ENCODE measurements around the gene COPG2. TPM values are rescaled to one million over a fixed set of nuclear protein-coding genes. Genes with fewer than 3 reads are reported as not detected.
"Not testable (repeated sequence)": the region's sequence is repeated elsewhere in the genome, so short reads cannot be mapped to it uniquely, and the experiment has no call there.

COPG2 gene, protein sequence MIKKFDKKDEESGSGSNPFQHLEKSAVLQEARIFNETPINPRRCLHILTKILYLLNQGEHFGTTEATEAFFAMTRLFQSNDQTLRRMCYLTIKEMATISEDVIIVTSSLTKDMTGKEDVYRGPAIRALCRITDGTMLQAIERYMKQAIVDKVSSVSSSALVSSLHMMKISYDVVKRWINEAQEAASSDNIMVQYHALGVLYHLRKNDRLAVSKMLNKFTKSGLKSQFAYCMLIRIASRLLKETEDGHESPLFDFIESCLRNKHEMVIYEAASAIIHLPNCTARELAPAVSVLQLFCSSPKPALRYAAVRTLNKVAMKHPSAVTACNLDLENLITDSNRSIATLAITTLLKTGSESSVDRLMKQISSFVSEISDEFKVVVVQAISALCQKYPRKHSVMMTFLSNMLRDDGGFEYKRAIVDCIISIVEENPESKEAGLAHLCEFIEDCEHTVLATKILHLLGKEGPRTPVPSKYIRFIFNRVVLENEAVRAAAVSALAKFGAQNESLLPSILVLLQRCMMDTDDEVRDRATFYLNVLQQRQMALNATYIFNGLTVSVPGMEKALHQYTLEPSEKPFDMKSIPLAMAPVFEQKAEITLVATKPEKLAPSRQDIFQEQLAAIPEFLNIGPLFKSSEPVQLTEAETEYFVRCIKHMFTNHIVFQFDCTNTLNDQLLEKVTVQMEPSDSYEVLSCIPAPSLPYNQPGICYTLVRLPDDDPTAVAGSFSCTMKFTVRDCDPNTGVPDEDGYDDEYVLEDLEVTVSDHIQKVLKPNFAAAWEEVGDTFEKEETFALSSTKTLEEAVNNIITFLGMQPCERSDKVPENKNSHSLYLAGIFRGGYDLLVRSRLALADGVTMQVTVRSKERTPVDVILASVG
- total RNA-seq, result 10 to 100 TPM; 27.5 to 27.8 TPM

DNA sequence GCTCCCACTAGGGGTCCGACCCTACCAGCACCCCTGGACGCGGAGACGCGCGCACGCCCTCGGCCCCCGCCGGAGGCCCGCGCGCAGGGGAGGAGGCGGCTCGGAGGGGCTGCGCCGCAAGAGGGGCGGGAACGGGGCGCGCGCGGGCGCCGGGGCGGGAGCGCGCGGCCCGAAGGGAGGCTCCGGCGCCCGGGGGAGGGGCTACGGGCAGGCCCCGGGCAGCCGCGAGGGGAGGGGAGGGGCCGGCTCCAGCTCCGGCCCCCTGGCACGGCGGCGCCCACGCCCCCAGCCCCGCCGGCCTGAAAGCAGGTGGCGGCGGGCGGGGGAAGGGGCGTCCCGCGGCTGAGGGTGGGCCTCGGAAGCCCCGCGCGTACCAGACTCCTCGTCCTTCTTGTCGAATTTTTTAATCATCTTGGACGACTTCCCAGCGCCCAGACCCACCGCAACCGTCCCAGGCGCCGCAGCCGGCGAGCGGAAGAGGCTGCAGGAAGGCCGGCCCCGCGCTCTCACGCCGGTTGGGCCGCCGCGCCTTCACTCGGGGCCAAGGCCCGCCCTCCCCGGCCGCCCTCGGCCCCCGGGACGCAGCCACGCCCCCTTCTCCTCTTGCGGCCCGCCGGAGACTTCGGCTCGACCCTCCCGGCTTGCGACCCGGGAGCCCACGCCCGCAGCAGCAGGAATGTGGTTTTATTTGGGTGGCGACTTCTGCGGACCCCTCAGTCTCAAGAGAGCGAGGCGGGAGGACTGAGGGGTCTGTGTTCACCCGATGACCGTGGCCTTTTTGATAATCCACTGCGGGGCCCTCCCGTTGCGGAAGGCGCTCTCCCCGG is at the start of gene COPG2:
Gene COPG2, minus strand, starts transcription at position 491 of the 827 bp plus-strand sequence. Its CDS starts 80 bp downstream, at position 411.
- peak within 1 kb of the TSS; percentile 88 to 94 for H3K4me3 Mint-ChIP-seq
- H3K9me3 Mint-ChIP-seq, result no peaks in the 10 kb centered on the region
- H3K27me3 Mint-ChIP-seq (ENCODE audit: low read depth), result peaks cover 14% of the 10 kb centered on the region
- DNase-seq (peak; percentile 89 to 90), ATAC-seq (replicated peaks in 1 of 2) (peak; percentile 96)
- no peaks in the 10 kb centered on the region for H3K36me3 Mint-ChIP-seq (ENCODE audit: insufficient read depth in 2 of 2)
- H3K27ac Mint-ChIP-seq, result peak within 1 kb of the TSS; percentile 83
- peaks cover 26% of the 10 kb centered on the region for H3K4me1 Mint-ChIP-seq (ENCODE audit: low read depth)

DNA sequence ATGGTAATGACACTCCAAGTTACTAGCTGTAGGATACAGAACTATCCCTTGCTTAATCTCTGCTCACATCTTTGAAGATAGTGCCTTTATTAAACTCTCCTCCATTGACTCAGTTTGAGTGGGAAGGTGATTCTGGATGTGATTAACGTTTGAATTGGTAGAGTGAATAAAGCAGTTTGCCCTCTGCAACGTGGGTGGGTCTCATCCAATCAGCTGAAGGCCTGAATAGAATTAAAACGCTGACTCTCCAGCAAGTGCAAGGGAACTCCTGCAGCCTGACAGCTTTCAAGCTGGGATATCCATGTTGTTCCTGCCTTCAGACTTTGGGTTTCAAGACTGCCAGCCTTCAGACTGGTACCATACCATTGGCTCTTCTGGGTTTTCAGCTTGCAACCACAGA is 43.9 kb upstream of the COPG2 start:
- DNase-seq, result no peak
- Mint-ChIP-seq H3K27ac (no peak overlapping the region), H3K36me3 (ENCODE audit: insufficient read depth in 2 of 2) (no peaks in the 10 kb centered on the region), H3K4me3 (no peak overlapping the region), H3K27me3 (ENCODE audit: low read depth) (peaks cover 19% of the 10 kb centered on the region), H3K9me3 (no peaks in the 10 kb centered on the region), H3K4me1 (ENCODE audit: low read depth) (no peaks in the 10 kb centered on the region)
- ATAC-seq (replicated peaks in 1 of 2), result no peak

DNA sequence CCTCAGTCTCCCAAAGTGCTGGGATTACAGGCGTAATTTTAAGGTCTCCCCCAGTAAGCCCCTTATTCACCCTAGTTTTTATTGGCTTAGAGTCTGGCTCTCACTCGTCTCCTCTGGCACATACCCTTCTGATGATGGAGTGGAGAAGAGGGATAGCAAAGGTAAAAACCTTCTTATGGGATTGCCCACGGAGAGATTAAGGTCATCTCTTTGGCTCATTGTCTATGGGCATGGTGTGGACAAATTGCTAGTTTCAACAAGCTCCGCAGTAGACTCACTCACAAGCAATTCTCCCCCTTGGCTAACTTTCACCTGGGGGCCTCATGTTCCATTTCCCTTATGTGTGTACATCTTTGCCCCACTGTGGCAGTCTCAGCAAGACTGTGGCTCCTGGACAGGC is 40.2 kb upstream of the COPG2 start:
- H3K4me1 Mint-ChIP-seq (ENCODE audit: low read depth), result no peaks in the 10 kb centered on the region
- DNase-seq, result no peak
- no peak for ATAC-seq (replicated peaks in 1 of 2)
- H3K36me3 Mint-ChIP-seq (ENCODE audit: insufficient read depth in 2 of 2), result no peaks in the 10 kb centered on the region
- no peak overlapping the region for H3K4me3 Mint-ChIP-seq
- H3K27ac Mint-ChIP-seq, result no peak overlapping the region
- H3K9me3 Mint-ChIP-seq, result peaks cover 0 to 9% of the 10 kb centered on the region in 2 donors
- peaks cover 33% of the 10 kb centered on the region for H3K27me3 Mint-ChIP-seq (ENCODE audit: low read depth)

DNA sequence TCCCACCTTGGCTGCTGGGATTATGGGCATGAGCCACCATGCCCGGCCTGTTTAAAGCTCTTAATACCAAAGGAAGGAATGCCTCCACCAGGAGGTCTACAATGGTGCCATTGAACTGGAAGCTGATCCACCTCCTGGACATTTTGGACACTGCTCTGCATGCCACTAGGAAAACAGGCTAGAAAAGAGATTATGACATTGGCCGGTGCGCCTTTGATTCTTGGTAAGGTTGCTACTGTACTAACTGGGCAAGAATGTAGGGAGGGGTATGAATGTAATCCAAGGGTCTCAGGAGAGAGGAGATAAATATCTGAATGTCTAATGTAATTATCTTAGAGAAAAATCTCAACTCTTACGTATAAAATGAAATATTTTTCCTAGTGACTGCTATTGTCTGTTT is 39.5 kb upstream of the COPG2 start:
- Mint-ChIP-seq H3K4me1 (ENCODE audit: low read depth) (no peaks in the 10 kb centered on the region), H3K27me3 (ENCODE audit: low read depth) (peaks cover 28% of the 10 kb centered on the region), H3K36me3 (ENCODE audit: insufficient read depth in 2 of 2) (no peaks in the 10 kb centered on the region), H3K27ac (no peak overlapping the region), H3K9me3 (peaks cover 0 to 9% of the 10 kb centered on the region in 2 donors), H3K4me3 (no peak overlapping the region)
- DNase-seq (no peak), ATAC-seq (replicated peaks in 1 of 2) (no peak)

DNA sequence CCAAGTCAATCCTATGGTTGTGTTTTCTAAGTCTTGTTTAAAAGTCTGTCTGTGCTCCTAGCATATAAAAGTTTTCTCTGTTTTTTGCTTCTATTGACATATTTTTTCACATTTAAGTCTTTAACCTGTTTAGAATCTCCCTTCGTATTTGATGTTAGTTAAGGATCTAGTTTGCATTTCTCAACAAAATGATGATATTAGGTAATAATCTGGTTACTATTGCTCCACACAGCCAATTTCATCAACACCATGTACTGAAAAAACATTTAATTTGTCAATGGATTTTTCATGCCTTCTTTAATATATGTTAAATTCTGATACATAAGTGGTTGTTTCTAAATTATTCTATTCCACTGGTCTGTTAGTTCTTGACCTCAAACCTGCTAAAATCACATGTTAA is 35.3 kb upstream of the COPG2 start:
- Mint-ChIP-seq H3K27ac (no peak overlapping the region), H3K9me3 (peaks cover 0 to 9% of the 10 kb centered on the region in 2 donors), H3K4me1 (ENCODE audit: low read depth) (no peaks in the 10 kb centered on the region), H3K27me3 (ENCODE audit: low read depth) (peaks cover 14% of the 10 kb centered on the region), H3K36me3 (ENCODE audit: insufficient read depth in 2 of 2) (no peaks in the 10 kb centered on the region), H3K4me3 (no peak overlapping the region)
- DNase-seq (no peak), ATAC-seq (replicated peaks in 1 of 2) (no peak)

DNA sequence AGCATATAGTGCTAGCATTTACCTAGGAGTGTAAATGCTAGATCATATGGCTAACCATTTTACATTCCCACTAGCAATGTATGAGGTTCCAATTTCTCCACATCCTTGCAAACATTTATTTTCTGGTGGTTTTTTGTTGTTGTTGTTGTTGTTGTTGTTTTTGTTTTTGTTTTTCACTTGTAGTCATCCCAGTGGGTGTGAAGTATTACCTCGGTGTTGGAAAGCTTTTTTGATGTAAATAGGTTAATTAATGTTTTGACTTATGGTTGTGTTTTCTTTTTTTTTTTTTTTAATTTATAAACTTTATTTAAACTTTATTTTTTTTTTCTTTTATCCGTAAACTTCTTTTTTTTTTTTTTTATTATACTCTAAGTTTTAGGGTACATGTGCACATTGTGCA is 33.1 kb upstream of the COPG2 start:
- H3K4me1 Mint-ChIP-seq (ENCODE audit: low read depth), result no peaks in the 10 kb centered on the region
- H3K36me3 Mint-ChIP-seq (ENCODE audit: insufficient read depth in 2 of 2), result no peaks in the 10 kb centered on the region
- no peak overlapping the region for H3K27ac Mint-ChIP-seq
- peaks cover 0 to 6% of the 10 kb centered on the region in 2 donors for H3K9me3 Mint-ChIP-seq
- ATAC-seq (replicated peaks in 1 of 2), result no peak
- H3K4me3 Mint-ChIP-seq, result no peak overlapping the region
- peaks cover 11% of the 10 kb centered on the region for H3K27me3 Mint-ChIP-seq (ENCODE audit: low read depth)
- no peak for DNase-seq

DNA sequence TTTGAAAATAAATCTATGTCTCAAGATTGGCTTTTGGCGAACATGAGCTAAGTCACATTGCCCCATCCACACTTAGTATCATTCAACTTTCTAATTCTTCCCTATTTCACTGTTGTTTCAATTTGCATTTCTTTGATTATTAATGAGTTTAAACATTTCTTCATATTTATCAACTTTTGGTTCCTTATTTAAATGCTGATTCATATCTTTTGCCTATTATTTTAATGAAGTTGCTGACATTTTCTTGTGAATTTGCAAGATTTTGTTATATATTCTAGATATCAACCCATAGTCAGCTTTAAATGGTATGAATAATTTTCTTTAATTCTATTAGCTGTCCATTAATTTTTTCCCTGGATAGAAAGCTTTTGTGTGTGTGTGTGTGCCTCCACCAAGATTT is 32.2 kb upstream of the COPG2 start:
- H3K27ac Mint-ChIP-seq, result no peak overlapping the region
- no peaks in the 10 kb centered on the region for H3K4me1 Mint-ChIP-seq (ENCODE audit: low read depth)
- H3K36me3 Mint-ChIP-seq (ENCODE audit: insufficient read depth in 2 of 2), result no peaks in the 10 kb centered on the region
- no peak overlapping the region for H3K4me3 Mint-ChIP-seq
- H3K27me3 Mint-ChIP-seq (ENCODE audit: low read depth), result peaks cover 2% of the 10 kb centered on the region
- no peaks in the 10 kb centered on the region for H3K9me3 Mint-ChIP-seq
- DNase-seq (no peak), ATAC-seq (replicated peaks in 1 of 2) (no peak)

DNA sequence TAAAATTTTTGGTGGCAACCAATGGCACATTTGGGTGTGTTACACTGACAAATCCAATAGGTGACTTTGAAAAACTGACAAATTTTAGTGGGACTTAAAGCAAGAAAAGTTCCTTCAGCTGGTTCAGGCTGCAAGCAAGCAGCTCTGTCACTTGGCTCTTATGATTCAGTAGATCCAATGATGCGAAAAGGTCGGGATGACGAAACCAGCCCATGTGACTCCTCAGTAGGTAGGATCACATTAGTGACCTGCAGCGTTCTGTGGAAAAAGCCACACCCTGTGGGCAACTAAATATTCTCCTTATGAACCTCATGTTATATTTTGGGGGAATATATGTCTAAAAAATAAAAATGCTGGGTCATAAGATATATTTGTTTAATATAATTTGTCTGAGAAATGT is 31.1 kb upstream of the COPG2 start:
- no peak overlapping the region for H3K27ac Mint-ChIP-seq
- no peaks in the 10 kb centered on the region for H3K27me3 Mint-ChIP-seq (ENCODE audit: low read depth)
- H3K4me1 Mint-ChIP-seq (ENCODE audit: low read depth), result no peaks in the 10 kb centered on the region
- no peak for DNase-seq
- H3K36me3 Mint-ChIP-seq (ENCODE audit: insufficient read depth in 2 of 2), result no peaks in the 10 kb centered on the region
- H3K9me3 Mint-ChIP-seq, result no peaks in the 10 kb centered on the region
- no peak overlapping the region for H3K4me3 Mint-ChIP-seq
- ATAC-seq (replicated peaks in 1 of 2), result no peak

DNA sequence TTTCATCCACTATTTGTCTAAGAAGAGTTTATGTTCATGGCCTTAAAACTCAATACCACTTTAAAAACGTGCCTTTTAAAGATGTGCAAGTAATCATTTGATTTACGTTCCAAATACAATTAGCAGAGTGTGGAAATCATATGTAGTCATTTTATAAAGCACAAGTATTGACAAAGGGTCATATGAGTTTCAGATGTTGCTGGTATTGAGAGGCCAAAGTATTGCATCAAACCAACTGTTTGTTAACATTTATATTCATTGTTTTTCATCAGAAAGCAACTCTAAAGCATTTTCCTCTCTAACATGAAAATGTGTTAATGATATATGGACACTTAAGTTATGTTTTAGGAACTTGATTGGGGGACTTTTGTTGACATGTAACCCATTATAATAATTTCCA is 29.3 kb upstream of the COPG2 start:
- ATAC-seq (replicated peaks in 1 of 2) (no peak), DNase-seq (no peak)
- no peaks in the 10 kb centered on the region for H3K27me3 Mint-ChIP-seq (ENCODE audit: low read depth)
- no peaks in the 10 kb centered on the region for H3K36me3 Mint-ChIP-seq (ENCODE audit: insufficient read depth in 2 of 2)
- H3K4me3 Mint-ChIP-seq, result no peak overlapping the region
- H3K27ac Mint-ChIP-seq, result no peak overlapping the region
- H3K9me3 Mint-ChIP-seq, result no peaks in the 10 kb centered on the region
- H3K4me1 Mint-ChIP-seq (ENCODE audit: low read depth), result no peaks in the 10 kb centered on the region

DNA sequence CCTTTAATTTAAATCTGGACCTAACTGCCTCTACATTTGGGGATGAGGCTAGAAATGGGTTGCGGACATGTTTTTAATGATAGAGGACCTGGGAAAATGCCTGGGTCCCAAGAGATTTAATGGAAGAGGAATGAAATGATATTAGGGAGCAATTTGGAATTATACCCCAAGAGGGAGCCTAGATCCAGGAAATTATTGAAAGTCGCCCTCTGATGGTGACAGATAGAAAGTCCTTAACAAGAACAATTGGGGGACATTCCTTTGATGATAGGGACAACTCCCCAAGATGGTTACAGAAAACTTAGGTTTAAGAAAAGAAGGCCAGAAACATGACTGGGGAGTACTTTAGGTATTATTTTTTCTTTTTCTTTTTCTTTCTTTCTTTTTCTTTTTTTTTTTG is 27.3 kb upstream of the COPG2 start:
- no peaks in the 10 kb centered on the region for H3K4me1 Mint-ChIP-seq (ENCODE audit: low read depth)

DNA sequence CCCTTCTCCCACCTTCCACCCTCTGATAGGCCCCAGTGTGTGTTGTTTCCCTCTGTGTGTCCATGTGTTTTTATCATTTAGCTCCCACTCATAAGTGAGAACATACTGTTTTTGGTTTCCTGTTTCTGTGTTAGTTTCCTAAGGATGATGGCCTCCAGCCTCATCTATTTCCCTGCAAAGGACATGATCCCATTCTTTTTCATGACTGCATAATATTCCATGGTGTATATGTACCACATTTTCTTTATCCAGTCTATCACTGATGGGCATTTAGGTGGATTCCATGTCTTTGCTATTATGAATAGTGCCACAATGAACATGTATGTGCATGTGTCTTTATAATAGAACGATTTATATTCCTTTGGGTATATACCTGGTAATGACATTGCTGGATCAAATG is 23.8 kb upstream of the COPG2 start:
- not testable (repeated sequence) for H3K4me1 Mint-ChIP-seq (ENCODE audit: low read depth); DNase-seq; H3K9me3 Mint-ChIP-seq; H3K4me3 Mint-ChIP-seq; ATAC-seq (replicated peaks in 1 of 2); H3K27ac Mint-ChIP-seq; H3K27me3 Mint-ChIP-seq (ENCODE audit: low read depth)
- H3K36me3 Mint-ChIP-seq (ENCODE audit: insufficient read depth in 2 of 2), result peaks cover 5 to 12% of the 10 kb centered on the region in 2 donors

More for the DNA sequence above, 27.3 kb upstream of the COPG2 start:
- Mint-ChIP-seq H3K36me3 (ENCODE audit: insufficient read depth in 2 of 2) (peaks cover 0 to 5% of the 10 kb centered on the region in 2 donors), H3K4me3 (no peak overlapping the region), H3K27me3 (ENCODE audit: low read depth) (no peaks in the 10 kb centered on the region), H3K27ac (no peak overlapping the region), H3K9me3 (peaks cover 5 to 6% of the 10 kb centered on the region in 2 donors)
- ATAC-seq (replicated peaks in 1 of 2), result no peak
- DNase-seq, result no peak

DNA sequence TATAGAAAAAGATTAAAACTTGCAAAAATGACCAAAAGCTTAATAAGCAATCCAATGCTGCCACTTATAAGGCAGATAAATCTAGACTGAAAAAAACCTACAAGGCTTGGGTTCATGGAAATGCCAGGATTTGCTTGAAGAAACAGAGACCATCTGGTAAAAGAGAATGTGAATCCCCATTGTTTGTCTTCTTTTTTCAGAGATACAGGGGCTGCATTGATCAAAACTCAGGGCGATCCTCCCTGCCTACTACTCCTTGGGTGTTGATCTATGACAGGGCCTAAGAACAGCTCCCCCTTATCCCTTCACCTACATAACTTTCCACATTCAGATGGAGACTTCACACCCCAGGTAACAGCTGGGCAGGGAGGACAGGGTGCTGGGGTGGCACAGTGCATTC is 21.1 kb upstream of the COPG2 start:
- ATAC-seq (replicated peaks in 1 of 2), result no peak
- Mint-ChIP-seq H3K36me3 (ENCODE audit: insufficient read depth in 2 of 2) (peaks cover 5 to 12% of the 10 kb centered on the region in 2 donors), H3K4me3 (no peak overlapping the region), H3K27ac (no peak overlapping the region), H3K27me3 (ENCODE audit: low read depth) (no peaks in the 10 kb centered on the region), H3K4me1 (ENCODE audit: low read depth) (no peaks in the 10 kb centered on the region), H3K9me3 (peaks cover 8 to 12% of the 10 kb centered on the region in 2 donors)
- DNase-seq, result no peak

DNA sequence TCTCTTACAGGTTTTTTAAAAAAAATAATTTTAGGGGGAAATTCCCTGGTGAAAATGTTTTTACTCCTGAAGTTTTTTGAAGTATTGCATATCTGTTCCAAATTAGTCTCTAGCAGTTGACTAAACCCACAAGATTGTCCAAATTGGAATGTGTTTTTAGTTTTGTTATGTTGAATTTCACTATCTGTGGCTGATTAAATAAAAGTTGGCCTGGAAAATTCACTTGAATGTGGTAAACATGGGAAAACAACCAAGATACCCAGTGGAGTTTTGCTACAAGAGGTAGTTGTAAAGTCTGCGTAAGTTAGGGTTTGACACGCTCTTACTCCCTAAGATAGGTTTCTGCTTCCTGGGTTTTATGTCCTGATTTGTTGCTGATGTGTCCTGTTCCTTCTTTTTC is 14.5 kb upstream of the COPG2 start:
- DNase-seq (no peak), ATAC-seq (replicated peaks in 1 of 2) (no peak)
- Mint-ChIP-seq H3K36me3 (ENCODE audit: insufficient read depth in 2 of 2) (no peaks in the 10 kb centered on the region), H3K4me1 (ENCODE audit: low read depth) (no peaks in the 10 kb centered on the region), H3K27ac (no peak overlapping the region), H3K9me3 (peaks cover 0 to 3% of the 10 kb centered on the region in 2 donors), H3K27me3 (ENCODE audit: low read depth) (no peaks in the 10 kb centered on the region), H3K4me3 (no peak overlapping the region)

Data from activated T-cell treated with anti-CD3 and anti-CD28 coated beads, Interleukin-2, amount 50 U/mL, for 72 hours (primary cell).